ENCODE results near the gene ASIC4.

Gene ASIC4

GRCh38 chr2:219513787-219514186 is 495 bp upstream of the ASIC4 start:
- H3K27me3 ChIP-seq (replicated peaks in 2 of 5; ENCODE audit: control insufficient read depth in 4 of 5, insufficient read depth in 5 of 5, low read length in 4 of 5), result peaks cover 0 to 86% (median 30%) of the 10 kb centered on the region in 5 experiments
- H3K27ac ChIP-seq (ENCODE audit: insufficient read depth in 1 of 2, low read depth in 1 of 2, low read length in 2 of 2, poor library complexity in 1 of 2, severe bottlenecking in 2 of 2), result no peak overlapping the region
- ChIA-PET POLR2A (no interaction called here), CTCF (interaction anchor here (2.6 to 60.5 kb wide), 3 partner anchors 11 to 111 kb away, joined by 7 to 1724 read pairs (median 1724); partner anchors contain the start of genes ASIC4, CHPF, GMPPA and TMEM198)
- peaks cover 0 to 57% (median 46%) of the 10 kb centered on the region in 4 experiments for H3K4me1 ChIP-seq (ENCODE audit: control extremely low read depth in 1 of 4, control insufficient read depth in 4 of 4, insufficient read depth in 4 of 4, low read length in 3 of 4)
- peak in 2 of 3 donors; percentile 28 to 40 for DNase-seq
- H3K4me3 ChIP-seq (ENCODE audit: control insufficient read depth in 1 of 7, extremely low read depth in 1 of 7, insufficient read depth in 4 of 7, low read depth in 2 of 7, low read length in 6 of 7), result peak overlapping the region in 4 of 7 experiments; percentile 15 to 42 (median 34)
- no peaks in the 10 kb centered on the region for H3K36me3 ChIP-seq (ENCODE audit: control insufficient read depth in 4 of 4, insufficient read depth in 4 of 4, low read length in 3 of 4)
- WGBS (ENCODE audit: insufficient coverage), result 0% methylated on average over 3 of the region's 4 CpGs
- no peaks in the 10 kb centered on the region for H3K9me3 ChIP-seq (ENCODE audit: control extremely low read depth in 1 of 5, control insufficient read depth in 4 of 5, insufficient read depth in 2 of 5, low read depth in 1 of 5, low read length in 4 of 5)

- Histone ChIP-seq H3K4me3 (ENCODE audit: control insufficient read depth in 1 of 7, extremely low read depth in 1 of 7, insufficient read depth in 4 of 7, low read depth in 2 of 7, low read length in 6 of 7) (peak overlapping the region in 1 of 7 experiments; percentile 46), H3K9me3 (ENCODE audit: control extremely low read depth in 1 of 5, control insufficient read depth in 4 of 5, insufficient read depth in 2 of 5, low read depth in 1 of 5, low read length in 4 of 5) (no peaks in the 10 kb centered on the region), H3K4me1 (ENCODE audit: control extremely low read depth in 1 of 4, control insufficient read depth in 4 of 4, insufficient read depth in 4 of 4, low read length in 3 of 4) (peaks cover 0 to 47% (median 36%) of the 10 kb centered on the region in 4 experiments), H3K36me3 (ENCODE audit: control insufficient read depth in 4 of 4, insufficient read depth in 4 of 4, low read length in 3 of 4) (no peaks in the 10 kb centered on the region), H3K27ac (ENCODE audit: insufficient read depth in 1 of 2, low read depth in 1 of 2, low read length in 2 of 2, poor library complexity in 1 of 2, severe bottlenecking in 2 of 2) (no peak overlapping the region), H3K27me3 (replicated peaks in 2 of 5; ENCODE audit: control insufficient read depth in 4 of 5, insufficient read depth in 5 of 5, low read length in 4 of 5) (peaks cover 0 to 90% (median 30%) of the 10 kb centered on the region in 5 experiments)
- CTCF ChIA-PET, result interaction anchor here (1.1 to 60.5 kb wide), 4 partner anchors 10 to 112 kb away, joined by 3 to 1724 read pairs (median 866); partner anchors contain the start of genes ASIC4, CHPF, GMPPA and TMEM198
- DNase-seq, result no peak
- 95% methylated on average over 21 of the region's 21 CpGs for WGBS (ENCODE audit: insufficient coverage)
- POLR2A ChIA-PET, result interaction anchor here (0.5 kb wide), 1 partner anchor 9 kb away, joined by 4 read pairs; no protein-coding TSS in a partner anchor
These were observed 554 bp downstream of the ASIC4 start for GRCh38 chr2:219514836-219515235.

DNA sequence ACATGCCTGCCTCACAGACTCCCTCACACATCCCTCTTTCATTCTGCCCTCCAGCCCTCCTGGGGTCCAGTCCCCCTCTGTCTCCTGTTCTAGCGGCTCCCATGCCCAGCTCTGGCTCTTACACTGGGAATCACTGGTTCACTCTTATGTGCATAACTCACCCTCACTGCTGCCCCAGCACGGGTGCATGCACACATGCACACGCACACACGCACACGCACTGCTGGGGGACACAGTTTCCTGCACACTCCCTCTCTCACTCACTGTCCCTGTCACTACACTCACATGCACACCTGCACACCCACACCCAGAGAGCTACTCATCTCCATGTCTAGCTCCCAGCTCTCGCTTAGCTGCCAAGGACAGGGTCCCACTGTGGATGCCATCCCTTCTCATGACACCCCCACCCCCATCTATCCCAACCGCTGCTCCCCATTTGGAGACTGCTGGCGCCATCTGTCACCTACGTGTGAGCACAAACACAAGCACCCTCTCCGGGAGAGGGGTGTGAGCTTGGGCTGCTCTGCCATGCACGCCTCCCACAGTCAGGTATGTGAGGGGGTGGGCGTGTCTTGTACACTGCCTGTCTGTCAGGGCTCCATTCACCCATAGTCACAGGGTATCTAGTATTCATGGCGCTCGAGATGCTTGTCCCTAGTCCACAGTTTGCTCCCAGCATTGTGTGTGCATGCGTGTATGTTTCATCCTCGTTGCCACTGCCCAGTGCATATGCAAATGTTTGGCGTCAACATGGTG is 1.8 kb downstream of the ASIC4 start:
- no peak overlapping the region for H3K4me3 ChIP-seq (ENCODE audit: control insufficient read depth in 1 of 7, extremely low read depth in 1 of 7, insufficient read depth in 4 of 7, low read depth in 2 of 7, low read length in 6 of 7)
- ChIA-PET CTCF (interaction anchor here (1.1 to 60.5 kb wide), 3 partner anchors 8 to 44 kb away, joined by 3 to 1724 read pairs (median 1724); partner anchors contain the start of genes ASIC4, CHPF, GMPPA and TMEM198), POLR2A (no interaction called here)
- H3K27me3 ChIP-seq (replicated peaks in 2 of 5; ENCODE audit: control insufficient read depth in 4 of 5, insufficient read depth in 5 of 5, low read length in 4 of 5), result peaks cover 0 to 89% (median 26%) of the 10 kb centered on the region in 5 experiments
- no peak overlapping the region for H3K27ac ChIP-seq (ENCODE audit: insufficient read depth in 1 of 2, low read depth in 1 of 2, low read length in 2 of 2, poor library complexity in 1 of 2, severe bottlenecking in 2 of 2)
- H3K9me3 ChIP-seq (ENCODE audit: control extremely low read depth in 1 of 5, control insufficient read depth in 4 of 5, insufficient read depth in 2 of 5, low read depth in 1 of 5, low read length in 4 of 5), result no peaks in the 10 kb centered on the region
- no peak for DNase-seq
- no peaks in the 10 kb centered on the region for H3K36me3 ChIP-seq (ENCODE audit: control insufficient read depth in 4 of 4, insufficient read depth in 4 of 4, low read length in 3 of 4)
- peaks cover 0 to 42% (median 28%) of the 10 kb centered on the region in 4 experiments for H3K4me1 ChIP-seq (ENCODE audit: control extremely low read depth in 1 of 4, control insufficient read depth in 4 of 4, insufficient read depth in 4 of 4, low read length in 3 of 4)
- WGBS (ENCODE audit: insufficient coverage), result 80% methylated on average over 15 of the region's 17 CpGs

DNA sequence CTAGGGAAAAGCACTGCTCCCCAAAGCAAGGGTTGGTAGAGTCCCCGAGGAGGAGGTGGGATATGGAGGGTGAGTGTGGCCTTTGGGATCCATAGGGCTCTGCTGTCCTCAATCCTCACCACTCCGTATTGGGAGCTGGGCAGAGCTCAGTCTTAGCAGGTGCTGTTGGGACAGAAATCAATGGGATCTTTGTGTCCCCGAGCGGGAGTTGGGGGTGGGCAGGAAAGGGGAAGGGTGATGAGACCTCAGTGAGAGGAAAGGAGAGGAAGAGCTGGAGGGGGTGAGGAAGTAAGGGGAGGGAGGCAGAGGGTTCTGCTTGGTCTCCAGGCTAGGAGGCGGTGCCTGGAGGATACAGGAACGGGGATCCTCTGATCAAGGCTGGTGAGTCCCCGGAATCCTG is 2.6 kb downstream of the ASIC4 start:
- no peaks in the 10 kb centered on the region for H3K9me3 ChIP-seq (ENCODE audit: control extremely low read depth in 1 of 5, control insufficient read depth in 4 of 5, insufficient read depth in 2 of 5, low read depth in 1 of 5, low read length in 4 of 5)
- no peak overlapping the region for H3K27ac ChIP-seq (ENCODE audit: insufficient read depth in 1 of 2, low read depth in 1 of 2, low read length in 2 of 2, poor library complexity in 1 of 2, severe bottlenecking in 2 of 2)
- H3K4me3 ChIP-seq (ENCODE audit: control insufficient read depth in 1 of 7, extremely low read depth in 1 of 7, insufficient read depth in 4 of 7, low read depth in 2 of 7, low read length in 6 of 7), result no peak overlapping the region
- peaks cover 0 to 48% (median 33%) of the 10 kb centered on the region in 4 experiments for H3K4me1 ChIP-seq (ENCODE audit: control extremely low read depth in 1 of 4, control insufficient read depth in 4 of 4, insufficient read depth in 4 of 4, low read length in 3 of 4)
- 33% methylated on average over 3 of the region's 7 CpGs for WGBS (ENCODE audit: insufficient coverage)
- ChIA-PET POLR2A (no interaction called here), CTCF (interaction anchor here (1.0 to 60.5 kb wide), 3 partner anchors 8 to 63 kb away, joined by 3 to 1724 read pairs (median 1724); partner anchors contain the start of genes ASIC4, CHPF, GMPPA and TMEM198)
- no peaks in the 10 kb centered on the region for H3K36me3 ChIP-seq (ENCODE audit: control insufficient read depth in 4 of 4, insufficient read depth in 4 of 4, low read length in 3 of 4)
- H3K27me3 ChIP-seq (replicated peaks in 2 of 5; ENCODE audit: control insufficient read depth in 4 of 5, insufficient read depth in 5 of 5, low read length in 4 of 5), result peaks cover 0 to 90% (median 26%) of the 10 kb centered on the region in 5 experiments
- no peak for DNase-seq

DNA sequence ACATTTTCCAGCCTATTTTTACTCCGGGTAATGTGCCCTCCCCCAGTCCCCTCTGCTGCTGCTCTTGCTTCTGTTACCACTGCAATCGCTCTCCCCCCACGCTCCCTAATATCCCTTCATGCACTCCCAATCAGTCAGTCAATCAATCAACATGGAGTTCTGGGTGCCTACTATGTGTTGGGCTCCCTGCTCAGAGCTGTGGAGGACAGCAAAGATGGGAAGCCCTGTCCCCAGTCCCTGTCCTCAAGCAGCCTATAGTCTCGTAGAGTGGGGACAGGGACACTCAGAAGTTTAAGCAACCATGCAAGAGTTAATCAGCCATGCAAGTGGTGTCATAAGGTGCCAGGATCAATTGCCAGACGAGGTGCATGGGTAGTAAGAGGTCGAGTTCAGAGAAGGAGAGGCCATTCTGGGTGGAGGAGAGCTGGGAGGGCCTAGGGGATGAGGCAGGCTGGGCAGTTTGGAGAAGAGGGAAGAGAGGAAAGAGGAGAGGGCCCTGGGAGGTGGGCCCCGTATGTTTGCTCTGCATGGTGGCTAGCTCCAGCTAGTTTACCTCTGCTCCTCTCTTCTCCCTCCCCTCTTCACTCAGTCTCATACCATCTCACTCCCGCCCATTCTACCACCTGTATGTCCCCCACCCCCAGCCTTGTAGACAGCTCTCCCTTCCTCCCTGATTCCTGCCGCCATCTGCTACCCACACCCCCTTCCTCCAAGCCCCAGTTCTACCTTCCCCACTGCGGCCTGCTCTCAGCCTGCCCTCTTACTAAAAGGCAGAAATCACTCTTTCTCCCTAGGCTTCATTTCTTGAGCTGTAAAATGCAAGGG is 3.9 kb downstream of the ASIC4 start:
- DNase-seq, result no peak
- H3K4me3 ChIP-seq (ENCODE audit: control insufficient read depth in 1 of 7, extremely low read depth in 1 of 7, insufficient read depth in 4 of 7, low read depth in 2 of 7, low read length in 6 of 7), result no peak overlapping the region
- no peaks in the 10 kb centered on the region for H3K36me3 ChIP-seq (ENCODE audit: control insufficient read depth in 4 of 4, insufficient read depth in 4 of 4, low read length in 3 of 4)
- 71% methylated on average over 7 of the region's 10 CpGs for WGBS (ENCODE audit: insufficient coverage)
- ChIA-PET CTCF (interaction anchor here (1.0 to 60.5 kb wide), 5 partner anchors 6 to 154 kb away, joined by 3 to 1724 read pairs (median 8); partner anchors contain the start of genes ASIC4, CHPF, GMPPA and TMEM198), POLR2A (no interaction called here)
- H3K27ac ChIP-seq (ENCODE audit: insufficient read depth in 1 of 2, low read depth in 1 of 2, low read length in 2 of 2, poor library complexity in 1 of 2, severe bottlenecking in 2 of 2), result no peak overlapping the region
- H3K4me1 ChIP-seq (ENCODE audit: control extremely low read depth in 1 of 4, control insufficient read depth in 4 of 4, insufficient read depth in 4 of 4, low read length in 3 of 4), result peaks cover 0 to 48% (median 31%) of the 10 kb centered on the region in 4 experiments
- no peaks in the 10 kb centered on the region for H3K9me3 ChIP-seq (ENCODE audit: control extremely low read depth in 1 of 5, control insufficient read depth in 4 of 5, insufficient read depth in 2 of 5, low read depth in 1 of 5, low read length in 4 of 5)
- peaks cover 0 to 89% (median 27%) of the 10 kb centered on the region in 5 experiments for H3K27me3 ChIP-seq (replicated peaks in 2 of 5; ENCODE audit: control insufficient read depth in 4 of 5, insufficient read depth in 5 of 5, low read length in 4 of 5)

- peaks cover 0 to 39% (median 20%) of the 10 kb centered on the region in 4 experiments for H3K4me1 ChIP-seq (ENCODE audit: control extremely low read depth in 1 of 4, control insufficient read depth in 4 of 4, insufficient read depth in 4 of 4, low read length in 3 of 4)
- WGBS (ENCODE audit: insufficient coverage), result over 99% methylated on average over 7 of the region's 9 CpGs
- CTCF ChIA-PET, result interaction anchor here (0.6 to 60.5 kb wide), 5 partner anchors 5 to 116 kb away, joined by 3 to 1724 read pairs (median 8); partner anchors contain the start of genes ASIC4, CHPF, GMPPA and TMEM198
- peaks cover 9 to 90% (median 32%) of the 10 kb centered on the region in 5 experiments for H3K27me3 ChIP-seq (replicated peaks in 2 of 5; ENCODE audit: control insufficient read depth in 4 of 5, insufficient read depth in 5 of 5, low read length in 4 of 5)
- no peak overlapping the region for H3K27ac ChIP-seq (ENCODE audit: insufficient read depth in 1 of 2, low read depth in 1 of 2, low read length in 2 of 2, poor library complexity in 1 of 2, severe bottlenecking in 2 of 2)
- H3K4me3 ChIP-seq (ENCODE audit: control insufficient read depth in 1 of 7, extremely low read depth in 1 of 7, insufficient read depth in 4 of 7, low read depth in 2 of 7, low read length in 6 of 7), result no peak overlapping the region
- H3K36me3 ChIP-seq (ENCODE audit: control insufficient read depth in 4 of 4, insufficient read depth in 4 of 4, low read length in 3 of 4), result no peaks in the 10 kb centered on the region
- no peak for DNase-seq
- H3K9me3 ChIP-seq (ENCODE audit: control extremely low read depth in 1 of 5, control insufficient read depth in 4 of 5, insufficient read depth in 2 of 5, low read depth in 1 of 5, low read length in 4 of 5), result no peaks in the 10 kb centered on the region
- POLR2A ChIA-PET, result no interaction called here
These were observed 5.2 kb downstream of the ASIC4 start for GRCh38 chr2:219519526-219519916.
